ENCODE measurements around the gene TBX21. TPM values are rescaled to one million over a fixed set of nuclear protein-coding genes. Genes with fewer than 3 reads are reported as not detected.

Gene TBX21
- total RNA-seq, 1 experiment from 2014 or later: not detected

DNA sequence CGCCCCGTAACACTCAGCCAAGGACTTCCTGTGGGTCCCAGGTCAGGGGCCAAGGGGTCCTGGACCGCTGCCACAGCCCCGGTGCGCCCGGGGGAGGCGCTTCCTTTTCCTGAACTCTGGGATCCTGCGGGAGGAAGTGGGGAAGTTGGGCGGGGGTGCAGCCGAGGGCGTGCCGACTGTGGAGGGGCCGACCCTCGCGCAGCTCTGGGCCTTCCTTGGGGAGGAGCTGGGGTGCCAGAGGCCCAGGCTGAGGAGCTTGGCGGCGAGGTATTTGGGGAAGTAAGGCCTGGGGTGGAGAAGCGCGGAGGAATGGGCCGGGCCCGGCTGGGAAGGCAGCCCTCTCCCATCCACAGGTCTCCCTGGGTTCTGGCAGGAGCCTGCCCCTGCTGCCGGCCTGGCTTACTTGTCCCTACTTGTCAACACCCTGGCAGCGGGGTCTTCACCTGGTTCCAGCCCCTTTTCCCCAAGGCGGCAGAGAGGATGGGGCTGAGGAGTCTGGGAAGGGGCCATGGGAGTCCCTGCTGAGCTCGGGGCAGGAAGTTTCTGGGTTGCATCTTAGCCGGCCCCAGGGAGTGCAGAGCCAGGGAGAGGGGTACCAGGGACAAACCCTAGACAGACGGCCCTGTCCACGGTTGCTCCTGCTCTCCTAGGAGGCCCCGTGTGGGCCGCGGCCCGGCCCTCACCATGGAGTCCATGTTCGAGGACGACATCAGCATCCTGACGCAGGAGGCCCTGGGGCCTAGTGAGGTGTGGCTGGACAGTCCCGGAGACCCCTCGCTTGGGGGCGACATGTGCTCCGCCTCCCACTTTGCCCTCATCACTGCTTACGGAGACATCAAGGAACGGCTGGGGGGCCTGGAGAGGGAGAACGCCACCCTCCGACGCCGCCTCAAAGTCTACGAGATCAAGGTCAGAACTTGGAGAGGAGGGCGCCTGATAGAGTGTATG, 37.3 kb upstream of the TBX21 start:
- Histone ChIP-seq H4K20me1 (ENCODE audit: insufficient read depth, low read depth, low read length) (0 out of 2 replicates have a peak, but pooled peaks cover 3% of the 10 kb centered on the region), H3K4me2 (ENCODE audit: low read depth, low read length, poor library complexity, severe bottlenecking) (no peak overlapping the region), H3K4me1 (ENCODE audit: low read length) (peaks cover 16% of the 10 kb centered on the region), H2AFZ (ENCODE audit: low read length) (no peak overlapping the region), H3K27me3 (ENCODE audit: low read length) (no peaks in the 10 kb centered on the region), H3K9ac (ENCODE audit: low read length) (no peak overlapping the region), H3K9me3 (ENCODE audit: low read length) (no peaks in the 10 kb centered on the region), H3K27ac (ENCODE audit: low read length) (no peak overlapping the region), H3K4me3 (ENCODE audit: low read length) (no peak overlapping the region), H3K9me2 (replicated peaks; ENCODE audit: insufficient read depth, low read length) (no peaks in the 10 kb centered on the region), H3K36me3 (ENCODE audit: insufficient read depth, low read length) (no peaks in the 10 kb centered on the region), H3K79me2 (ENCODE audit: low read length) (no peaks in the 10 kb centered on the region)
- DNase-seq: no peak

DNA sequence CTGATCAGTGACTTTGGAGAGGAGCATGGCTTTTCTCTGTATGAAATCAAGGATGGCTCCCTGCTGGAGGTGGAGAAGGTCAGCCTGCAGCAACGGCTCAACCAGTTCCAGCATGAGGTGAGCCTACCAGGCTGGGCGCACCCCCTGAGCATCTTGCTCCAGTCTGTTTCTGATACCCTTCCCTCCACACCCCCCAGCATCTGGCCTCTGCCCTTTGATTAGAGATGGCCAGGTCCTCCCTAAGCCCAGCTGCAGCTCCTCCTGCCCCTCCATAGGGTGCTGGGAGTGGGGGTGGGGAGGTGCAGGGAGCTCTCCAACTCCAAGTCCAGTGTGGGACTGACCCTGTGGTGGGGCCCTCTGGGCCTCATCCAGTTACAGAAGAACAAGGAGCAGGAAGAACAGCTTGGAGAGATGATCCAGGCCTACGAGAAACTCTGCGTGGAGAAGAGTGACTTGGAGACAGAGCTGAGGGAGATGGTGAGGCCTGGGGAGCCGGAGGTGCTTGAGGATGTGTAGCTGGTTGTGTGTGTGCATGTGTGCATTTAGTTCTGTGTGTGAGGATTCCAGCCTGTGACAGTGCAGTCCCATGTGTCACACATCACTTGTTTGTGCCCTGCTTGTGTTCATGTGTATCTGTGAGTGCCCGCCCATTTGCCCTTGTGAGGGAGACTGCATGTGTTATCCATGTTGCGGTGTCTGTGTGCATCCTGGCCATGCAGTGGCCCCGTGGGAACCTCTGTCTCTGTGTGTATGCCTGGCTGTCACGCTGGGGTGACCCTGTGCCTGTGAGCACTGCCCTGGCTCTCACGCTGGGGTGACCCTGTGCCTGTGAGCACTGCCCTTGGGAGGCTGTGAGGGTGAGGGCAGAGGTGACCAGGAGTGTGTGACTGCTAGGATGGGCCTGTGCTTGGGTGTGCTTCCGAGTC, 36.1 kb upstream of the TBX21 start:
- H4K20me1 ChIP-seq (ENCODE audit: insufficient read depth, low read depth, low read length): 0 out of 2 replicates have a peak, but pooled peaks cover 3% of the 10 kb centered on the region
- peaks cover 16% of the 10 kb centered on the region for H3K4me1 ChIP-seq (ENCODE audit: low read length)
- no peaks in the 10 kb centered on the region for H3K9me2 ChIP-seq (replicated peaks; ENCODE audit: insufficient read depth, low read length)
- H3K27me3 ChIP-seq (ENCODE audit: low read length): no peaks in the 10 kb centered on the region
- H3K36me3 ChIP-seq (ENCODE audit: insufficient read depth, low read length): no peaks in the 10 kb centered on the region
- no peaks in the 10 kb centered on the region for H3K9me3 ChIP-seq (ENCODE audit: low read length)
- H3K4me3 ChIP-seq (ENCODE audit: low read length): no peak overlapping the region
- H3K4me2 ChIP-seq (ENCODE audit: low read depth, low read length, poor library complexity, severe bottlenecking): no peak overlapping the region
- no peaks in the 10 kb centered on the region for H3K79me2 ChIP-seq (ENCODE audit: low read length)
- no peak for DNase-seq
- H3K27ac ChIP-seq (ENCODE audit: low read length): no peak overlapping the region
- no peak overlapping the region for H3K9ac ChIP-seq (ENCODE audit: low read length)
- no peak overlapping the region for H2AFZ ChIP-seq (ENCODE audit: low read length)

DNA sequence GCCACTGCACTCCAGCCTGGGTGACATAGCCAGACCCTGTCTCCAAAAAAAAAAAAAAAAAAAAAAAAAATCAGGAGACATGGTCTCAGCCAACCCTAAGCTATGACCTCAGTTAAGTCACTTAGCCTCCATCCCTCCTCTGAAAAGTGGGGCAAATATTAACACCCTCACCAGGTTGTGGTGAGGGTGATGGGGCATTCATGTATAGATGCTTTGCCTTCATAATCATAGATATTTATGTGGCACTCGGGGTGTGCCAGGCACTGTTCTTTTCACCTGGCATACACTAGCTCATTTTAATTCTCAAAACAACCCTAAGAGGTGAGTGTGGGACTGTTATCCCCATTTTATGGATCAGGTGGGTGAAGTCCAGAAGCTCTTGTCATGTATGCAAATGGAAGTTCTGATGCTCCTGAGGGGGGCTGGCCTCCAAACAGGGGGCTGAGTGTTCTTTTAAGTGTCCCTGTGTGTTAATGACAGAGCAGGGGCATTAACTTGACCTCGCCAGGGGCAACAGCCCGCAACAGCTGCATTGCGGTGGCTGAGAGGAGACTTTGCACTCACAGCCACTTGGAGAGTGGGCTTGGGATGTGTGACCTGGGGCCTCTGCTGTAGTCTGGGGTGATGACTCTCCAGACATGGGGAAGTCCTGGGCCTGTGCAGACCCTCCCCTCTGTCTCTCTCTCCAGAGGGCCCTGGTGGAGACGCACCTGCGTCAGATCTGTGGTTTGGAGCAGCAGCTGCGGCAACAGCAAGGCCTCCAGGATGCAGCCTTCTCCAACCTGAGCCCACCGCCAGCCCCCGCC, 34.9 kb upstream of the TBX21 start:
- no peak for DNase-seq
- no peaks in the 10 kb centered on the region for H3K9me2 ChIP-seq (replicated peaks; ENCODE audit: insufficient read depth, low read length)

DNA sequence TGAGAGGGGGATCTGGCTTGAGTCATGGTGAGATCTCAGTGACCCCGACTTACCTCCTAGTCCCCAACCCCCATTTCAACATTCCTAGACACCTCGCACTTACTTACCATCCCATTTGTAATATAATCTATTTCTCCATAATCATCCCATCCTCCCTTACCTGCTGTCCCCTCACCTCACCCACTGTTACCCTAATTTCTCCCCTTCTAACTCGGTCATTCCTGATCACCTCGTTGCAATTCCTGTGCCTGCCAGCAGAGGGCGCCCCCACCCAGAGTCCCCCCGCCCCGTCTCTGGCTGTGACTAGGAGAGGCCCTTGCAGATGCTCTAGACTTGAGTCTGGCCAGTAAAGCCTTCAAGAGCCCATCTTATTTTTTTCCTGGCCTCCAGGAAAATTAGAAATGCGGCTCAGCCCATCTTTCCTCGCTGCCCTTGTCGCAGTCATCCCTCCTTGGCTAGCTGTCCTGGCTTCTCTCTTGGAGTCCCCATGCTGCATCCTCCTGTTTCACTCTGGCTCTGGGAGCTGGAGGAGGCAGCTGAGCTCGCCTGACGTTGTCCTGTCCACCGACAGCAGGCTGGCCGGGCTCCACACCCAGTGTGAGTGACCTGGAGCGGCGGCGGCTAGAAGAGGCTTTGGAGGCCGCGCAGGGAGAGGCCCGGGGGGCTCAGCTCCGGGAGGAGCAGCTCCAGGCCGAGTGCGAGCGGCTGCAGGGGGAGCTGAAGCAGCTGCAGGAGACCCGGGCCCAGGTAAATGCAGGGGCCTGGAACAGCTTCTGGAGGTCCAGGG, 34.1 kb upstream of the TBX21 start:
- Histone ChIP-seq H4K20me1 (ENCODE audit: insufficient read depth, low read depth, low read length) (0 out of 2 replicates have a peak, but pooled peaks cover 3% of the 10 kb centered on the region), H3K9me3 (ENCODE audit: low read length) (no peaks in the 10 kb centered on the region), H3K27me3 (ENCODE audit: low read length) (no peaks in the 10 kb centered on the region), H3K9me2 (replicated peaks; ENCODE audit: insufficient read depth, low read length) (no peaks in the 10 kb centered on the region), H3K79me2 (ENCODE audit: low read length) (no peaks in the 10 kb centered on the region), H3K36me3 (ENCODE audit: insufficient read depth, low read length) (no peaks in the 10 kb centered on the region), H3K4me1 (ENCODE audit: low read length) (peaks cover 9% of the 10 kb centered on the region), H2AFZ (ENCODE audit: low read length) (no peak overlapping the region), H3K27ac (ENCODE audit: low read length) (no peak overlapping the region), H3K4me3 (ENCODE audit: low read length) (no peak overlapping the region), H3K4me2 (ENCODE audit: low read depth, low read length, poor library complexity, severe bottlenecking) (no peak overlapping the region), H3K9ac (ENCODE audit: low read length) (no peak overlapping the region)
- peak; percentile 90 for DNase-seq

More for the DNA sequence above, 34.9 kb upstream of the TBX21 start:
- Histone ChIP-seq H3K4me1 (ENCODE audit: low read length) (peaks cover 14% of the 10 kb centered on the region), H3K9me3 (ENCODE audit: low read length) (no peaks in the 10 kb centered on the region), H3K4me3 (ENCODE audit: low read length) (no peak overlapping the region), H3K27me3 (ENCODE audit: low read length) (no peaks in the 10 kb centered on the region), H2AFZ (ENCODE audit: low read length) (no peak overlapping the region), H4K20me1 (ENCODE audit: insufficient read depth, low read depth, low read length) (0 out of 2 replicates have a peak, but pooled peaks cover 3% of the 10 kb centered on the region), H3K36me3 (ENCODE audit: insufficient read depth, low read length) (no peaks in the 10 kb centered on the region), H3K27ac (ENCODE audit: low read length) (no peak overlapping the region), H3K9ac (ENCODE audit: low read length) (no peak overlapping the region), H3K79me2 (ENCODE audit: low read length) (no peaks in the 10 kb centered on the region), H3K4me2 (ENCODE audit: low read depth, low read length, poor library complexity, severe bottlenecking) (no peak overlapping the region)

DNA sequence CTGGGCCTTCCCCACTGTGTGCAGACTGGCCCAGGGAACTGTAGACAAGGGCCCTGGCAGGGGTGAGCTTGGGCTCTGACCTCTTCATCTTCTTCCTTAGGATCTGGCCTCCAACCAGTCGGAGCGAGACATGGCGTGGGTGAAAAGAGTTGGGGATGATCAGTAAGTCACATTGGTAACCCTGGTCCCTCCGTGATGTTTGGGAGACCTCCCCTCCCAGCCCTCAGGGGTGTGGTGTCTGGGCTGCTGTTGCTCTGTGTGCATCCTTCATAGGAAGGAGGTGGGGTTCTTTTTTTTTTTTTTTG, 33.5 kb upstream of the TBX21 start:
- no peaks in the 10 kb centered on the region for H3K79me2 ChIP-seq (ENCODE audit: low read length)
- no peaks in the 10 kb centered on the region for H3K27me3 ChIP-seq (ENCODE audit: low read length)
- DNase-seq: no peak
- no peak overlapping the region for H3K9ac ChIP-seq (ENCODE audit: low read length)
- no peaks in the 10 kb centered on the region for H3K9me2 ChIP-seq (replicated peaks; ENCODE audit: insufficient read depth, low read length)
- no peaks in the 10 kb centered on the region for H3K9me3 ChIP-seq (ENCODE audit: low read length)
- 0 out of 2 replicates have a peak, but pooled peaks cover 3% of the 10 kb centered on the region for H4K20me1 ChIP-seq (ENCODE audit: insufficient read depth, low read depth, low read length)
- H3K4me1 ChIP-seq (ENCODE audit: low read length): peaks cover 5% of the 10 kb centered on the region
- no peak overlapping the region for H3K4me2 ChIP-seq (ENCODE audit: low read depth, low read length, poor library complexity, severe bottlenecking)
- no peak overlapping the region for H3K27ac ChIP-seq (ENCODE audit: low read length)
- no peaks in the 10 kb centered on the region for H3K36me3 ChIP-seq (ENCODE audit: insufficient read depth, low read length)
- H2AFZ ChIP-seq (ENCODE audit: low read length): no peak overlapping the region
- H3K4me3 ChIP-seq (ENCODE audit: low read length): no peak overlapping the region

DNA sequence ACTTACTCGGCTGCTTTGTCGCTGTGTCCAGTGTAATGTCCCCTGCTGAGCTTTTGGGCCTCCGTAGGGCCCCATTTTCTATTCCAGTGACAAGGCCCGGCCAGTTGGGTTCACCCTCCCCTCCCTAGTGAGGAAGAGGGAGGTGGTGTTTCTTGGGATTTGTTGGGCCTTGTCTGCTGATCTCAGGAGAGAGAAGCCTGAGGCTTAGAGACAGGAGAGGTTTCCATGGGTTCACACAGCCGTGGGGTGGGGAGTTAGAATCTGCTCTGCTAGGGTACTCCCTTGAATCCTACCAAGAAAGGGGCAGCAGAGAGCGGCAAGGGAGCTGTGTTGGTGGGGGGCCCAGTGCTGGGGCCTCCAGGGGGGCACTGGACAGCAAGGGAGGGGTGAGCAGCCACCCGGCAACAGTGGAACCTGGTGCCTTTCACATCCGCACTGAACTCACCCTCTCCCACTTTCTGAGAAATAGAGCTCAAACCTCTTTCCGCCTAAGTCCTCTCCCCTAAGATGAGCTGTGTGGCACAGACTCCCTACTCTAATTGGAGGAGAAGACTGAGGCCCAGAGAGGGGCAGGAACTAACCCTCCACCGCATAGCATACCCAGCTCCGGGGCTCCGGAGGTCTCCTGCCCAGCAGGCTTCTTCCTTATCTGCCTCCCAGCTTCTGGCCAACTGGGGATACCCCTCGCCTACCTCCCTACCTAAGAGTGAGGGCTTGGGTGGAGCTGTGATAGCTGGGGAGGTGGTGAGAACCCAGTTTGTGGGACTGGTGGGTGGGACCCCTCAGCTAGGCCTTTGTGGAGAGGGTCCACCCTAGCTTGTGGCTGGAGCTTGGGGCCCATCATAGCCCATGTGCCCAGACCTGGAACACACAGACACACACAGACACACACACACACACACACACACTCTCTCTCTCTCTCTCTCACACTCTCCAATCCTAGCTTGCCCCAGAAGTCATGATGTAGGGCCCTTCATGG, 32.3 kb upstream of the TBX21 start:
- no peak overlapping the region for H3K4me2 ChIP-seq (ENCODE audit: low read depth, low read length, poor library complexity, severe bottlenecking)
- DNase-seq: no peak

More for the DNA sequence above, 32.3 kb upstream of the TBX21 start:
- H3K4me1 ChIP-seq (ENCODE audit: low read length): no peaks in the 10 kb centered on the region
- H3K36me3 ChIP-seq (ENCODE audit: insufficient read depth, low read length): no peaks in the 10 kb centered on the region
- 0 out of 2 replicates have a peak, but pooled peaks cover 3% of the 10 kb centered on the region for H4K20me1 ChIP-seq (ENCODE audit: insufficient read depth, low read depth, low read length)
- H3K27ac ChIP-seq (ENCODE audit: low read length): no peak overlapping the region
- no peaks in the 10 kb centered on the region for H3K9me3 ChIP-seq (ENCODE audit: low read length)
- H3K79me2 ChIP-seq (ENCODE audit: low read length): no peaks in the 10 kb centered on the region
- no peaks in the 10 kb centered on the region for H3K9me2 ChIP-seq (replicated peaks; ENCODE audit: insufficient read depth, low read length)
- no peaks in the 10 kb centered on the region for H3K27me3 ChIP-seq (ENCODE audit: low read length)
- H3K9ac ChIP-seq (ENCODE audit: low read length): no peak overlapping the region
- H3K4me3 ChIP-seq (ENCODE audit: low read length): no peak overlapping the region
- H2AFZ ChIP-seq (ENCODE audit: low read length): no peak overlapping the region

Measured in Karpas-422 (cell line).